K562 (cell line): Measurements from ENCODE around the gene JAM2. TPM values are rescaled to one million over a fixed set of nuclear protein-coding genes. Genes with fewer than 3 reads are reported as not detected.

ENCODE experiments used
- ATAC-seq: fragments of 200-7000 bp; cut with Tn5 transposase; 3 replicates; pipeline ENCODE4 v1.9.1; 2020; ENCODE audit warnings: moderate library complexity
- BruUV-seq: library from RNA; stranded (reverse); fragments of 400-500 nt; replicated peaks from 2 replicates; lab custom pipeline; 2021; lab: Mats Ljungman, UMichigan
- CTCF ChIA-PET: fragments of 300-600 bp; formaldehyde crosslinking; extraction: SDS; loops from one replicate; lab custom pipeline; 2021; ENCODE audit warnings: low intra/inter-chr PET ratio; lab: Yijun Ruan, JAX
- POLR2A ChIA-PET: fragments of 300-600, 350-650 bp; sonication (Branson Sonifier 250); formaldehyde crosslinking; extraction: SDS; loops from one replicate; lab custom pipeline; 2021; ENCODE audit warnings: antibody characterized with exemption, inconsistent platforms; lab: Yijun Ruan, JAX
- DNase-seq, 4 experiments: peaks; one replicate each; pipeline versions ENCODE4 v3.0.0 to v3.0.0-alpha.2; 2011 to 2018; ENCODE audit warnings: low spot score in 3 of 4, mixed read lengths in 3 of 4; ENCODE audit errors: extremely low read depth in 1 of 4
- FAIRE-seq: peaks from 2 replicates; lab custom pipeline; 2011; peaks lifted over from hg19 to GRCh38; lab: Jason Lieb, UNC
- H2AFZ ChIP-seq: 2 replicates; pipeline ENCODE4 v1.6.0; 2011; ENCODE audit warnings: low read depth, low read length, control low read depth, inconsistent platforms
- H3K27ac ChIP-seq: fragments of 200-600 bp; 3 replicates; pipeline ENCODE4 v1.8.0; 2011; ENCODE audit warnings: low read depth, mild to moderate bottlenecking, control low read depth, inconsistent platforms, low read length, moderate library complexity, mixed read lengths; ENCODE audit errors: extremely low read depth
- H3K27me3 ChIP-seq, 2 experiments: fragments of 300-600 bp in 1 of 2; 2 replicates in 1 of 2; 3 replicates in 1 of 2; pipeline versions ENCODE4 v1.6.0 to v1.8.0; 2011; ENCODE audit warnings: inconsistent platforms in 2 of 2, low read length in 2 of 2, mild to moderate bottlenecking in 1 of 2, mixed read lengths in 1 of 2, moderate library complexity in 1 of 2; ENCODE audit not compliant: control insufficient read depth in 2 of 2, insufficient read depth in 2 of 2
- H3K36me3 ChIP-seq: fragments of 300-600 bp; 3 replicates; pipeline ENCODE4 v1.8.0; 2011; ENCODE audit warnings: mild to moderate bottlenecking, low read length, inconsistent platforms; ENCODE audit not compliant: control insufficient read depth, insufficient read depth
- H3K4me1 ChIP-seq, 2 experiments: fragments of 200-600 bp in 1 of 2; replicated peaks in 1 of 2; 2 replicates in 1 of 2; 3 replicates in 1 of 2; pipeline versions ENCODE4 v1.5.1 to v1.8.0; 2011; ENCODE audit warnings: inconsistent platforms in 2 of 2, low read length in 2 of 2, mild to moderate bottlenecking in 1 of 2, mixed read lengths in 1 of 2, moderate library complexity in 1 of 2; ENCODE audit not compliant: control insufficient read depth in 2 of 2, insufficient read depth in 2 of 2
- H3K4me2 ChIP-seq: 2 replicates; pipeline ENCODE4 v1.6.1; 2011; ENCODE audit warnings: low read length, control low read depth, inconsistent platforms, mixed read lengths; ENCODE audit not compliant: insufficient read depth
- H3K4me3 ChIP-seq: fragments of 200-600 bp; sonication (generic), shearing (Covaris generic); 2 replicates; pipeline ENCODE4 v1.5.1; 2016; ENCODE audit warnings: control low read depth, inconsistent platforms
- H3K79me2 ChIP-seq: fragments of 200-600 bp; 3 replicates; pipeline ENCODE4 v1.8.0; 2011; ENCODE audit warnings: low read length, inconsistent platforms; ENCODE audit not compliant: control insufficient read depth, insufficient read depth
- H3K9ac ChIP-seq, 2 experiments: 2 replicates each; pipeline versions ENCODE4 v1.6.0 to v1.6.1; 2011; ENCODE audit warnings: low read depth in 2 of 2, low read length in 2 of 2, control low read depth in 1 of 2, inconsistent platforms in 1 of 2, mild to moderate bottlenecking in 1 of 2, mixed read lengths in 1 of 2; ENCODE audit not compliant: insufficient read depth in 1 of 2
- H3K9me1 ChIP-seq: one replicate; pipeline ENCODE4 v1.6.0; 2011; ENCODE audit warnings: inconsistent platforms, mild to moderate bottlenecking, low read length, moderate library complexity; ENCODE audit not compliant: control insufficient read depth, insufficient read depth
- H3K9me3 ChIP-seq: replicated peaks from 2 replicates; pipeline ENCODE4 v1.5.1; 2011; ENCODE audit warnings: low read depth, low read length, inconsistent platforms; ENCODE audit not compliant: control insufficient read depth, insufficient read depth
- H4K20me1 ChIP-seq: replicated peaks from 2 replicates; pipeline ENCODE4 v1.6.1; 2011; ENCODE audit warnings: low read length, inconsistent platforms, mixed read lengths; ENCODE audit not compliant: control insufficient read depth, insufficient read depth
- DNMT1 ChIP-seq: fragments of 450-650 bp; IDR thresholded peaks from 2 replicates; pipeline ENCODE4 v1.6.1; 2016; ENCODE audit warnings: antibody characterized with exemption, mild to moderate bottlenecking
- ELK3 ChIP-seq: fragments of 450-650 bp; formaldehyde crosslinking; IDR thresholded peaks from 2 replicates; pipeline ENCODE4 v1.4.0; 2020; ENCODE audit warnings: mild to moderate bottlenecking
- FOXA3 ChIP-seq, 2 experiments: fragments of 450-650 bp in 1 of 2; sonication (generic) in 1 of 2; formaldehyde crosslinking; IDR thresholded peaks in 1 of 2; conservative IDR thresholded peaks in 1 of 2; 2 replicates each; pipeline versions ENCODE4 v1.4.0 to v1.8.0; 2020 to 2022; ENCODE audit warnings: mild to moderate bottlenecking in 2 of 2, missing genetic modification reagents in 1 of 2
- GTF2F1 ChIP-seq: IDR thresholded peaks from 2 replicates; pipeline ENCODE4 v1.6.1; 2011; ENCODE audit warnings: low read depth, low read length, improper control_type of control experiment
- MTA3 ChIP-seq: fragments of 450-650 bp; formaldehyde crosslinking; IDR thresholded peaks from 2 replicates; pipeline ENCODE4 v1.6.1; 2017; ENCODE audit warnings: mild to moderate bottlenecking, borderline replicate concordance
- POLR2G ChIP-seq: fragments of 200-400 bp; formaldehyde crosslinking; IDR thresholded peaks from 2 replicates; pipeline ENCODE4 v1.6.1; 2017; ENCODE audit warnings: low read depth, mild to moderate bottlenecking, antibody characterized with exemption, low read length, moderate library complexity
- POLR3G ChIP-seq: IDR thresholded peaks from 2 replicates; pipeline ENCODE4 v1.6.1; 2011; ENCODE audit not compliant: insufficient read length, insufficient replicate concordance; ENCODE audit errors: extremely low read depth
- RBFOX2 ChIP-seq: fragments of 200-400 bp; formaldehyde crosslinking; IDR thresholded peaks from 2 replicates; pipeline ENCODE4 v1.6.1; 2017; ENCODE audit warnings: low read depth, mild to moderate bottlenecking, low read length, moderate library complexity
- RBM22 ChIP-seq: fragments of 200-400 bp; formaldehyde crosslinking; IDR thresholded peaks from 2 replicates; pipeline ENCODE4 v1.6.1; 2018; ENCODE audit warnings: low read length, low read depth; ENCODE audit not compliant: poor library complexity, severe bottlenecking
- ZMIZ1 ChIP-seq, 2 experiments: fragments of 150-350 bp in 1 of 2; IDR thresholded peaks; 2 replicates each; pipeline ENCODE4 v1.6.1; 2012 to 2016; ENCODE audit warnings: low read depth in 2 of 2, low read length in 2 of 2, mild to moderate bottlenecking in 1 of 2, moderate library complexity in 1 of 2
- ZNF445 ChIP-seq: fragments of 250-450 bp; sonication (Bioruptor Pico); IDR thresholded peaks from 2 replicates; pipeline ENCODE4 v1.4.0; 2020; ENCODE audit warnings: low read depth, mild to moderate bottlenecking, moderate library complexity
- WGBS: fragments of 100-300 bp; shearing (Covaris generic); methylation state at CpG from one replicate; pipeline ENCODE4 v1.1.6; 2016; ENCODE audit warnings: low coverage, mixed read lengths; ENCODE audit not compliant: insufficient coverage; ENCODE audit errors: missing lambda C conversion rate; 5-methylcytosine and 5-hydroxymethylcytosine counted together
- in situ Hi-C: fragments of 300-500 bp; cut with MboI; formaldehyde crosslinking; loops from 4 replicates; pipeline ENCODE4 v1.15.0; 2018; ENCODE audit warnings: inconsistent platforms, mixed read lengths
- intact Hi-C: fragments of 100-400 bp; cut with micrococcal nuclease; formaldehyde crosslinking; loops from 2 replicates; pipeline ENCODE4 v1.14.2; 2022
- polyA plus RNA-seq, 8 experiments: library from polyadenylated mRNA; depleted of rRNA in 4 of 8; stranded (reverse) in 5 of 8; unstranded in 3 of 8; fragments of >200 nt; fragmentation: Nextera tagmentation in 2 of 8; fragmentation: Illumina TruSeq in 1 of 8; extraction: Ambion mirVana in 2 of 8; extraction: Trizol in 1 of 8; gene quantifications; 2 replicates each; pipeline versions ENCODE4 v1.2.1 to v1.2.3, GENCODE V29; 2011 to 2014; ENCODE audit warnings: inconsistent platforms in 1 of 8, missing spikeins in 1 of 8
- total RNA-seq, 7 experiments: library from RNA; depleted of rRNA in 6 of 7; stranded (reverse); fragments of >200 nt in 6 of 7; fragmentation: Illumina TruSeq in 2 of 7; extraction: Trizol in 2 of 7; gene quantifications; 2 replicates each; pipeline versions ENCODE4 v1.2.1 to v1.2.3, GENCODE V29; 2011 to 2021; ENCODE audit warnings: low replicate concordance in 1 of 7

JAM2 gene
- total and polyA plus RNA-seq, 9 of the 15 experiments (the other 6 are each of a cell fraction or from before 2014, with no cell fraction given): 0.03 to 0.08 (median 0.07) TPM; not detected in 6

GRCh38 chr21:25687787-25688186 lies 48.7 kb downstream of the JAM2 start:
- in situ Hi-C loops (no loop called here), intact Hi-C loops (no loop called here)
- H3K4me2 ChIP-seq: no peak overlapping the region
- no peaks in the 10 kb centered on the region for H3K4me1 ChIP-seq
- WGBS: 15% methylated on average over 4 of the region's 4 CpGs
- POLR2A ChIA-PET: no interaction called here
- CTCF ChIA-PET: no interaction called here
- DNase-seq (no peak), FAIRE-seq (no peak), ATAC-seq (no peak)
- H3K9ac ChIP-seq: no peak overlapping the region
- BruUV-seq: no TSS peak
- no peaks in the 10 kb centered on the region for H3K36me3 ChIP-seq
- H2AFZ ChIP-seq: peak overlapping the region; percentile 65; the same call in 1 of the 2 replicates
- no peaks in the 10 kb centered on the region for H3K9me1 ChIP-seq
- H3K27me3 ChIP-seq: peaks cover 1 to 3% of the 10 kb centered on the region in 2 experiments; a peak in 2 of 5 replicates
- no peaks in the 10 kb centered on the region for H4K20me1 ChIP-seq
- no peak overlapping the region for H3K27ac ChIP-seq
- no peaks in the 10 kb centered on the region for H3K9me3 ChIP-seq
- TF ChIP-seq ZMIZ1 (IDR thresholded peaks at IDR 0.05; ENCODE audit: low read depth in 2 of 2, low read length in 2 of 2) (no peak), RBFOX2 (no peak), GTF2F1 (no peak), FOXA3 (CRISPR knock-in tag; conservative IDR thresholded peaks at IDR 0.05 in 1 of 2, IDR thresholded peaks at IDR 0.05 in 1 of 2) (no peak), POLR2G (no peak), RBM22 (no peak), MTA3 (no peak), DNMT1 (no peak), ELK3 (CRISPR knock-in tag) (no peak), POLR3G (no peak), ZNF445 (no peak)
- H3K4me3 ChIP-seq: no peak overlapping the region
- no peaks in the 10 kb centered on the region for H3K79me2 ChIP-seq
